COLO829 (cell line): ENCODE data around the gene SERPINA4.
"Not testable (repeated sequence)": the region's sequence is repeated elsewhere in the genome, so short reads cannot be mapped to it uniquely, and the experiment has no call there.

ENCODE experiments used
- DNase-seq: peaks from one replicate; pipeline ENCODE4 v3.0.0; 2012; ENCODE audit warnings: low spot score

The SERPINA4 gene

DNA sequence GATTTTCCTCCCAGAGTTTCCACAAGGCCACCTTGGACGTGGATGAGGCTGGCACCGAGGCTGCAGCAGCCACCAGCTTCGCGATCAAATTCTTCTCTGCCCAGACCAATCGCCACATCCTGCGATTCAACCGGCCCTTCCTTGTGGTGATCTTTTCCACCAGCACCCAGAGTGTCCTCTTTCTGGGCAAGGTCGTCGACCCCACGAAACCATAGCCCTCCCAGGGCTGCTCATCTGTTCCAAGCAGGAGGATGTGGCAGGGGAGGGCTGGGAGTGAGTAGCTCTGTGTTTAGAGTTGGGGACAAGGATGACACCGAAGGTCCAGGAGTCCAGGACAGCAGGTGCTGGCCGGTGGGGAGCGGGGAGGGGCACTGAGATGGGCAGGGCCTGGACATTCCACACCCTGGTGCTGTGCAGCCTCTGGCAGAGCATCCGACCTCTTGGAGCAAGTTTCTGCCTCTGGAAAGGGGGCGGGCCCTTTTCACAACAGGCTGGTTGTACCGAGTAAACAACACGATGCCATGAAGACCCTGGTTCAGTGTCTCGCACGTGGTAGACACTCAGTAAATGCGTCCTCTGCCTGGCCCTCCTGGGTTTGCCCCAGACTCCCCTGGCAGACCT lies 8.2 kb downstream of the SERPINA4 start:
- DNase-seq = no peak

DNA sequence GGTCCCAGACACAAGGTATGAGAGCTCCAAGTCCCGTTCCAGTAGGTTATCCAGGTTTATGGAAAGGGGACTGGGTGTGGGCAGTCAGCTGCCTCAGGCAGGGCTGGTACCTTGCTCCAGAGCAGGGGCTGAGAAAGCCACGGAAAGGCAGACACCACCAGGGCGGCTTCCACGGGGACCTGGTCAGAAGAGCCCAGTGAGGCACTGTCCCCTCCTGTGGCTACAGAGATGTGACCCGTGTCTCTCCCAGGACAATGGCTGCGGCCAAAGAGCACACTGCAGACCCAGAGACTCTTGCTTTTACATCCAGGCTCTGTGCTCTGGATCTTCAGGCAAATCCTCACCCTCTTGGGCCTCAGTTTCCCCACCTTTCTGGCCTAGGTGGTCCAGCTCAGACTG lies 8.8 kb downstream of the SERPINA4 start:
- no peak for DNase-seq

DNA sequence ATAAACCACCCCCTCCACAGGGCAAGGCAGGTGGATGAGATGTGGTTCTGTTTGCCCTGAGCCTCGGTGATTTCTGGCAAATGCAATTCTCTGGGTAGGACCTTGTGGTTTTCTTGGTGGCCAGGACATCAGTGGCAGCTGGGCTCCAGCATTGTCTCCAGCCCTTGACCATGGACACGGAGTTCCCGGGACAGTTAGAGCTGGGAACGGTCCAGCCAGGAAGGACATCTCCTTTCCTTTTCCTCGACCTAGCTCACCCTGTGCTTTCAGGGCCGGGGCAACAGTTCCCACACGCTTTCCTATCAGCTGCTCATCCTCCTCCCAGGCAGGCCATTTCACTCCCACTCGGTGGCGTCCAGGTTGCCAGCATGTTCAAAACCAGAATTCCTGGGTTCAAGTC lies 9.2 kb downstream of the SERPINA4 start:
- no peak for DNase-seq

DNA sequence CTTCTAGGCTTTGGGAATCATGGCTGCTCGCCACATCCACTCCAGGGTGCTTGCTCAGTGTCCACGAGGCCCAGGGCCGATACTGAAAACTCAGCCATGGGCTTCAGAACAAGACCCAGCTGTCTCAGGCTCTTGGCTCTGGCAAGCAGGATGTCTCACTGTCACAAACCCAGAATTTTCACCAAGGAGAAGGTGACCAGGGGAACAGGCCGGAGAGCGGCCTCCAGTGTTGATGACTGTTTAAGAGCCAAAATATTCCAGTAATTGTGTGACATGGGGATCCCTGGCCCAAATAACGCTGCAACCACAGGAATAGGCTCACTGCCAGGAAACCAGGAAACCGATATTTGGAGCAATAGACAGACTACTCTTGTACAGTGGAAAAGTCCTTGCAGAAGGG lies 10.2 kb downstream of the SERPINA4 start:
- DNase-seq = no peak

DNA sequence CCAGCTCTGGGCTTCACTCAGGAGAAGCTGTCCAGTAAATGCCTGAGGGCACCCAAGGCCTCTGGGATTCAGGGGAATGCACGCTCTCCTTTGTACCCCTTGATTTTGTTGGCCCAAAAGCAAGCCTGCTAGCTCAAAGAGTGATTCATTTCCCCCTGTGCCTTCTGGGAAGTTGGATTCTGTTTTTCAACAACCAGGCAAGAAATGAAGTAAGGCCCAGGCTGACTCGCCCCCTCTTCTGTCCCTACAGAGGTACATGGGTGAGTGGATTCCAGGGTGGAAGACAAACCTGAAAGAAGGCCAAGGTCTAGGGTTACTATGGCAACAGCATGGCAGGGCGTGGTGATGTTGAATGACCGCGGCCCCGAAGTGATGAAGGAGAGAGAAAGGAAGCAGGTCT lies 10.7 kb downstream of the SERPINA4 start:
- no peak for DNase-seq

DNA sequence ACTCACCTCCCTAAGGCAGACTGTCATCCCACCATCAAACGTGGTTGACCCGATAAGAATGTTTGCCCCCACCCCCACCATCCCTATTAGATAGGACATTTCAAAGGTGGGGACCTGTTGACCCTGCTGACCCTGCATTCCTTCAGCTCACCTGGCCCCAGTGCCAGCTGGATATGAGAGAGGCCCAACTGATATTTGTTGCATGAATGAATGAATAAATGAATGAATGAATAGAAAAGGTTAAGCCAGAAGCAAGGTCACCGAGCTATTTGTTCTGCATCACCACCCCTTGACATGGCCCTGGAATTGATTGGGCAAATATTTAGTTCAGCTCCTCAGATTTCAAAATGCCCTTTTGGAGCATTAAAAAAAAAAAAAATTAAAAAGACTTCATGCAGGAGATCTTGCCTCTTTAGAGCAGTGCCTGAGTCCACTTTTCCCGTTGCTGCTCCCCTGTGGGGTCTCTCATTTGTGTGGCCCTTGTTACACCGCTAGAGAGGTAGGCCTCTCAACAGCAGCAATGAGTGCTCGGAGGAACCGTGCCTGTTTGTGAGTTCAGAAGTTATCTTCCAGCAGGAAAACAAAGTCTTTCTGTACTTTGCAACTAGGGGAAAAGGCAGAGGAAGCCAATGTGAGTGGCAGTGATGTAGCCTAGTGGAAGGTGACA lies 11.5 kb downstream of the SERPINA4 start:
- no peak for DNase-seq

DNA sequence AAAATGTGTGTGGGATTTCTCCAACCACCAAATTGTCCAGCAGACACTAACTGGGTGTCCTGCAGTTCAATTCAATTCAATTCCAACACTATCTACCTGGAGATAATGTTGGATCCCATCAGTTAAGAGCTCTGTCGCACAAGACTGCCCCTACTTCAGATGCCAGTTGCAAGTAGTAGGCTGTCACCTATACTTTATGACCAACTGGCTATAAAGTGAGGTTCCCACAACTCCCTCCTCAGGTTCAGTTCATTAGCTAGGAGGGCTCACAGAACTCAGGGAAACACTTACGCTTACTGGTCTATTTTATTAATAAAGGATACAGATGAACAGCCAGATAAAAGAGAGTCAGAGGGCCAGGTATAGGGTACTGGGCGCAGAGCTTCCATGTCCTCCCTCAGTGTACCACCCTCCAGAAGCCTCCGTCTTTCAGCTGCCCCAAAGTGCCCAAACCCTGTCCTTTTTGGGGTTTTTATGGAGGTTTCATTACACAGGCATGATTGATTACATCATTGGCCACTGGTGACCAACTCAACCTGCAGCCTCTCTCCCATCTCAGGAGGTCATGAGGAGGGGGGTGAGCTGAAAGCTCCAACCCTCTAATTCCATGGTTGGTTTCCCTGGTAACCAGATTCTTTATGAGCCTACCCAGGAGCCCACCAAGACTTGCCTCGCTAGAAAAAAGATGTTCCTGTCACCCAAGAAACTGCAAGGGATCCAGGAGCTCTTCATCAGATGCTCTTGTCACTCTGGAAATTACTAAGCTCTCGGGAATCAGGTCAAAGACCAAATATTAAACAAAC lies 12.4 kb downstream of the SERPINA4 start:
- no peak for DNase-seq

DNA sequence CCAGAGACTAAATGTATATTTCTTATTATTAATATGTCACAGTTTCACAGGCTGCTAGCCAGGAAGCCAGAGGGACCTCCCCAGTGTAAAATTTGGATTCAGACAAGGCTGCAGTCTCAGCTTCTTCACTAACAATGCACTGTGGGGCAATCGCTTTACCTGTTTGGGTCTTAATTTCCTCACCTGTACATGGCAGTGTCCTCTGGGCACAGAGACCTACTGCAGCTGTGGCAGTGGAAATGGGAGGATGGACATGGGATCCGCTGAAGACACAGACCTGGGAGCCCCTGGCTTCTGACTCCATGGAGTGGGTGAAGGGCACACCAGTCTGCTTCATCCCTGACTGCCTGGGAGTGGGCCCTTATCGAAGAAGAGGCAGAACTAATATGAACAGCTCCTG lies 13.1 kb downstream of the SERPINA4 start:
- no peak for DNase-seq

DNA sequence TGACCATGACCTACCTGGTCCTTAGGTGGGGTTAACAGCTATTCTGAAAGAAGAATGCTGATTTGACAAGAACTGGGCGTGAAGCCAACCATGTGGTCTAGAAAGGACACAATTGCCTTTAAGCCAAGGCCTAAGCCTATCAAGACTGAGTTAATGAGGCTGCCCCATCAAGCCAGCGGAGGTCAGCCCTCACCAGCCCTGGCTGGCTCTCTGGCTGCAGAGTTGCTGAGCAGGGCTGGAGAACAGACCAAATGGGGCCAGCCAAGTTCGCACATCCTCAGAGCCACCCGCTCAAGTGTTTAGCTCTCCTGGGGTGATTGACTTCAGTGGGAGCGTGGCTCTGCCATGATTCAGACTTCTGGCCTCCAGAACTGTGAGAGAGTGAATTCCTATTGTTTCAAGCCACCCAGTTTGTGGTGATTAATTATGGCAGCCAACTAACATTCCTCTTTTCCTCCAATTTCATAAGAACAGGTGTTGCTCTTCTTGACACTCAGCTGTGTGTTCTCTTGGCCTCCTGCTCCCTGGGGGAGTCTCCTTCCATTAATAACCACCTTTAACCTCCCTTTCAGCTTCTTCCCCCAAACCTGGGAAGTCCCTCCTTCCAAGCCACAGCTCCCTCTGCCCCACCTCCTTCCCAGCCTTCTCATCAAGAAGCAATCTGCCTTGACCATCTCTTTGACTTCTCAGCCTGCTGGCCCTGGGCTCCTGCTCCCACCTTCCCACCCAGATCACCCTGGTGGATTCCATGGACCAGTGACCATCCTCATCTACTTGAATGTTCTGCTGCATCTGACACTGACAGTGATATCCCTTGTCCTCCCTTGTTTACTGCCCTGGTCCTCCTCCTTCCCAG lies 14.7 kb downstream of the SERPINA4 start:
- no peak for DNase-seq

DNA sequence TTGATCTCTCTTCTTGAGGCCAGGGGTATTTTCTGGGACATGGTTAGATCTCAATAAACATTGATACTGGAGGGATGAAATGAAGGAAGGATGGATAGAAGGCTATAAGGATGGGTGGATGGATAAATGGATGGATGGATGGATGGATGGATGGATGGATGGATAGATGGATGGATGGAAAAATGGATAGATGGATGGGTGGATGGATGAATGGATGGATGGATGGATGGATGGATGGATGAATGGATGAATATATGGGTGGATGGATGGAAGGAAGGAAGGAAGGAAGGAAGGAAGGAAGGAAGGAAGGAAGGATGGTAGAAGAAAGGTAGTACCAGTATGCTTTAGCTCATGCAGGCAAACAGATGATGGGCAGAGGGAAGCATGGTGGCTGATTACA lies 16.2 kb downstream of the SERPINA4 start:
- not testable (repeated sequence) for DNase-seq

DNA sequence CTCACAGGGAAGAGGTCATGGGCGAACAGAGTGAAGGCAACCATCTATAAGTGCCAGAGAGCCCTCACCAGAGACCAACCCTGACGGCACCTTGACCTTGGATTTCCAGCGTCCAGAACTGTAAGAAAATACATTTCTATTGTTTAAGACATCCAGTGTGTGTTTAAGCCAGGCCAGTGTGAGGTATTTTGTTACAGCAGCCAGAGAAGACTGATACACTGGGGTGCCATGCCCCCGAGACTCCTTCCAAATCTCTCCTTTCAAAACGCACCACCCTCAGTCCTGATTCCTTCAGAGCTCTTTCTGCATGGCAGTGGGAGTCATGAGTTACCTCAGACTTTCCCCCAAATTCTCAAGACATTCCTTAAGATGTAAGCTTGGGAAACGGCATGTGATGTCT lies 17.5 kb downstream of the SERPINA4 start:
- no peak for DNase-seq

DNA sequence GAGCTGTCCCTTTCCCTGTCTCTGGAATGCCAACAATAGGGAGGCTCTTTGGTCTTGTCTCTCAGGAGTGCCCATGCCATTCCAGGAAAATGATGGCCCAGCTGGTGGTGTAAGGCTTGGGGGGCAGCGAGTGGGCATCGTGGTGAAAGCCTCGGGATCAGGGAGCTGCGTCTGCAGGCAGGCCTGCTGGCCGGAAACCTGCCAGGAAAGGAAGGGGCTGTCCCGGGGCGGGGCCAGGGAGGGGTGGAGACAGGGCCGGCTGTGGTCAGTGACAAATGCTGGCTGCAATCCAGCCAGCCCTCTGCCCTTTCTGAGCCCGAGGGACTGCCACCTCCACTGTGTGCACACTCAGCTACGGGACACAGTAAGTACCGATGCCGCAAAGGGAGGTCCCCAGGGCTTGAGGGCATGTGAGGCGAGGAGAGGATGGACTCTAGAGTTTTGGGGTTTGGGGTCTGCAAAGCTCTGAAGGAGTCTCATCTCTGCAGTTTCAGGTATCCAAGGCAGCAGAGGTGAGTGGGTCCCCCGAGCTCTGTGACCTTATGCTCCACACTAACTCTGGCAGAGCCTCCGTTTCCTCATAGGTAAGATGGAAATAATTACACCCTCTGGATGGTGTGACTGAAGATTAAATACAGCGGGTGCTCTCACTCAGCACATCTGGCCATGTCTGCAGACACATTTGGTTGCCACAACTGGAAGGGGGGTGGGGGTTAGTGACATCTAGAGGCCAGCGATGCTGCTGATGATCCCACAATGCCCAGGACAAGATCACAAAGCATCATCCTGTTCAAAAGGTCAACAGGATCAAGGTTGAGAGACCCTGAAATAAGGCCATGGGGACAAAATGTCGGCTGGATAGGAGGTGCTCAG lies 20.1 kb downstream of the SERPINA4 start, which contains the start of gene SERPINA5:
Gene SERPINA5, plus strand, starts transcription at position 300 of the 873 bp plus-strand sequence. CDS start 5,937 bp downstream, outside the sequence.
- DNase-seq = no peak

DNA sequence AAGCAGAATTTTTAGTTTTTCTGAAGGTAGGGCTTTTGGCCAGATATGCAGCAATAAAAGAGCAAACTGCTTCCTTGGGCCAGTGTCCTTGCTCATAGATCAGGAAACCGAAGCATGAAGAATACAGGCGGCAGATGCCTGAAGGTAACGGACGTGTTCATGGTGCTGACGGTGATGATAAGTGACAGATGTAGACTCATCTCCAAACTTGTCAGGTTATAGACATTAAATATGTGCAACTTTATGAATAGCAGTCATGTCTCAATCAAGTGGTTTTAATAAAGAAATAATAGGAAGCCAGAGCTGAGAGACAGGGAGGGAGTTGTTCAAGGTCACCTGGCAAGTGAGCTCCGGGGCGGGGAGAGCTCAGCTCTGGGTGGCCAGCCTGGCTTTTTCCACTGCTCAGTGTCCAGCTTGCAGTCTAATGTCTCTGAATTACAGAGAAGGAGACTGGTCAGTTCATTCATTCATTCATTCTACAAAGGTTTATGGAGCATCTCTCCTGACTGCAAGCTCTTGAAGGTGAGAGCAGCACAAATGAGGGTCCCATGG lies 21.0 kb downstream of the SERPINA4 start:
- no peak for DNase-seq

DNA sequence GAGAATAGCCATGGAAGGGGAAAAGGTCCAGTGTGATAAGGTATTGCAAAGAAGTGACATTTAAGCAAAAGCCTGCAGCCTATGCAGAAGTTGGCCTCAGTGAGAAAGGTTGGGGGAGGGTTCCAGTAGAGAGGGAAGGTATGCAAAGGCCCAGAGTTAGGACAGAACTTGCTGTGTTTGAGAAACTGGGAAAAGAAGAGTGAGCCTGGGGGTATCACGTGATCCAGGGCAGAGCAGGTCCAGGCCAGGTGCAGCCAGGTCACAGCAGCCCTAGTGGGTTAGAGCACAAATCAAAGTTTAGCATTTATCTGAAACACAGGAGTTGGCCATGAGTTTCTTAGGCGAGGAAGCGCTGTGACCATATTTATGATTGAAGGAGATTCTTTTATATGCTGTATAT lies 21.6 kb downstream of the SERPINA4 start:
- DNase-seq = no peak

DNA sequence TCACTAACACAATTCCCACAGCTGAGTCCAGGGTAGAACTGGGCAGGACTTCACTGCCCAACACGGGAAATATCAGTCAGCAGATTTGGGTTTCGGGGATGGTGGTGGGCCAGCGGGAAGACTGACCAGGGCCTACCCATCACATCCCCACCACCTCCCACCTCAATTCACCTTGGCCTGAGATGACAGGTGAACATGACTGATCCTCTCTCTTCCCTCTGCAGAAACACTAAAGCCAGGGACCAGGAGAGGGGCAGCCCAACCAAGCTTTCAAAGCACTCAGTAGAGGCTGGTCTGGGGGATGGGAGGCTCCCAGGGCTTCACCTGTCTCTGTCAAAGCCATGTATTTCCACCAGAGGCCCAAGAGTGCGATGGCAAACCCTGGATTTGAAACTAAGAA lies 22.3 kb downstream of the SERPINA4 start:
- no peak for DNase-seq

DNA sequence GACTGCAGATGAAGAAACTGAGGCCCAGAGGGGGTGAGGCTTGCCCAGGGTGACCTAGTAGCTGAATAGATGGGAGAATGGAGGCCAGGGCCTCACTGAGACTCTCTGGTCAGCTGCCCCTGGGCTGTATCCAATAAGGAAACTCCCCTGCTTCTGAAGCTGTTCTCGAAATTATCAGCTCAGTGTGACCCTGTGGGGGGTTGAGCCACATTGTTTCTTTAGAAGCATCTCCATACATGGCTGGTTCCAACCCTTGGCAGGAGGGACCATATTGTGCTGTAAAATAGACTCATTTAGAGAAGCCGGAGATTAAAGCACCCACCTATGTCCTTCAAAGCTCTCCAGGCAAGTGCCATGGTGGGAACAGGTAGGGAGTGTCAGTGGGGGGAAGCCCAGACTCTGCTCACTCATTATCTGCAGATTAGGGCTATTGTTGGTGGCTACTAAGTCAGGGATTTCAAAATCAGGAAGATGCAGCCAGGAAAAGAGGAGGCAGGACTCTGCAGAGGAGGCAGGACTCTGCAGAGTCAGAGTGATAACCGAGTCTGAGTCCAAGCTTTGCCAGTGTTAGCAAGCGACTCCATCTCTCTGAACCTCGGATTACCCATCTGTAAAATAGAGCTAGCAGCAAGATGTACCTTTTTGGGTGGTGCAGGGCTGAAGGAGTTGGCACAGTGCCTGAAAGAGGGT lies 23.5 kb downstream of the SERPINA4 start:
- DNase-seq = no peak

DNA sequence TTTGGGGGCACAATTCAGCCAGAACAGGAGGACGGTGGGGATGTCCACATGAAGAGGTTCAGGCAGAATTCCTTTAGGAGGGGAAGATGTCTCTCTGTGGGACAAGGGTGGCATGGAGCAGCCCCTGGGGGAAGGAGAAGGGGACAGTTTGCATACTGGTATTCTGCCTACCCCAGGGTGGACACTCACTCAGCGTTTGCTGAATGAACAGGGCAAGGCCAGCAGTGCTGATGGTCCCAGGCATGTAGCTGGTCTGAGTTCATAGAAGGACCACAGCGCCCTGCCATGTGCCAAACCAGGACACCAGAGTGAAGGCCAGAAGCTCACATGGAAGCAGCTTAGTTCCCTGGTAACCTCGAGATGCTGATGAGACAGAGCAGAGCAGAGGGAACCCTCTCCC lies 25.4 kb downstream of the SERPINA4 start:
- no peak for DNase-seq

DNA sequence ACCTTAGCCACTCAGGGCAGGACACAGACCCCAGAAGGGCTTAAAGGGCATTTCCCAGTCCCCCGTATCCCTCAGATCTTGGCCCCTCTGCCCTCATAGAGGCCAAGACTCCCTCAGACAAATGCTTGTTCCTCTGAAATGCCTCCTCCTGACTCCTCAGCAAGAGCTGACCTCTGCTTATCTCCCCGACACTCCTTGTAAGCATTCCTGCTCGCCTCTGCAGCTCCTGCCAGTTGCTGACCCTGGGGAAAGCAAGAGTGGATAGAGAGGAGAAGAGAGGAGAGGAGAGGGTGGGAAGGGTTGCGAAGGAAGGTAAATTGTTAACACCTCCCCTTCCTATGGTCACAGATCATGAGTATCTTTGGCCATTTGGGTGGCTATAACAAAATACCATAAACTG lies 27.1 kb downstream of the SERPINA4 start:
- DNase-seq = no peak

DNA sequence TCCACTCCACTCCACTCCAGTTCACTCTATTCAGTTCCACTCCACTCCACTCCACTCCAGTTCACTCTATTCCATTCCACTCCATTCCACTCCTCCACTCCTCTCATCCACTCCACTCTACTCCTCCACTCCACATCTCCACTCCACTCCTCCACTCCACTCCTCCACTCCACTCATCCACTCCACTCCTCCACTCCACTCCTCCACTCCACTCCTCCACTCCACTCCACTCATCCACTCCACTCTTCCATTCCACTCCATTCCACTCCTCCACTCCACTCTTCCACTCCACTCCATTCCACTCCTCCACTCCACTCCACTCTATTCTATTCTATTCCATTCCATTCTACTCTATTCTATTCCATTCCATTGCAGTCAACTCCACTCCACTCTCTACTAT lies 29.8 kb downstream of the SERPINA4 start:
- no peak for DNase-seq

DNA sequence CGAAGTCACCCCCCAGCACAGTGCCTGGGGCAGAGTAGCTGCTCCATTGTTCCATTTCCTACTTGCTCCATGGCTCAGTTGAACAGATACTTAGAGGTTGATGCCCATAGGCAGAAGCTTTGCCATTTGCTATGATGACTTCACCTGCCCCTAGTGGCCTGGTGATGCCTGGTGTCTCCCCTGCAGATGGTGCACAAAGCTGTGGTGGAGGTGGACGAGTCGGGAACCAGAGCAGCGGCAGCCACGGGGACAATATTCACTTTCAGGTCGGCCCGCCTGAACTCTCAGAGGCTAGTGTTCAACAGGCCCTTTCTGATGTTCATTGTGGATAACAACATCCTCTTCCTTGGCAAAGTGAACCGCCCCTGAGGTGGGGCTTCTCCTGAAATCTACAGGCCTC lies 30.6 kb downstream of the SERPINA4 start:
- DNase-seq = no peak
